ENCODE results near the gene GPC4.

GPC4 gene

GRCh38 chrX:133415276-133416105 lies at the start of gene GPC4:
GPC4 (minus strand) TSS chrX:133415489; CDS start chrX:133414965, 524 bp downstream.
- no peak for DNase-seq

DNA sequence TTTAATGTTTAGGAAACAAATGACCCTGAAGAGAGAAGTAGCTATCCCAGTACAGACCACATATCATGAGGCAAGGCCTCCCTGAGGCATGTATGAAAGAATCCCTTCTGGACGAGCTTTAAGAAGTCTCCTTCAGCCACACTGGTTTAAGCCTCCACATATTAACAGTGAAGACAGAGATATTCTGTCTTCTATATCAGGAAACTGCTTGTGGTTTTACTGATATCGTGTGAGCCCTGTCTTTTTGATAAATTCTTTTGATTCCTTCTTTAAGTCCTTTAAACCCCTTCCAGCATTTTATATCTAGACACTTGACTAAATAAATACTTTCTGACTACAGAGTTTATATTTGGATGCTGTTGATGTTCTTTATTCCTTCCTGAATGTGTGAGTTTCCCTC lies 45.9 kb upstream of the GPC4 start:
- no peak for DNase-seq

DNA sequence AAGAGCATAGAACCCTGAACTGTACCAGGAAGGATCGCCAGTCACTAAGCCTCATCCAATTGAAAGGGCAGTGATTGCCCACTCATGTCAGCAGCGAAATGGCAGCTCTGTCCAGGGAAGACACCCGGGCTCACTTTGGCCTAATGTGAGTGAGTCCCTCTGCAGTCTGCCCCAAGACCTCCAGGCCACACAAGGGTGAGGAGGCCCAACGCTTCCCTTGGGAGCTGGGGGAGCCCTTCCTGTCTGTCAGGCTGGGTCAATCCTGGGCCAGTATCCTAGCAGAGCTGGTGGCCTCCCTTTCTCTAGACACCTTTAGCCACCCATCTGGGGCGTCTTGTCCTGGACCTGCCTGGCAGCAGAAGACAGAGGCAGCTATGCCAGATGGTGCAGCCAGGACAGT lies 39.6 kb upstream of the GPC4 start:
- DNase-seq, result no peak

- no peak for DNase-seq
These were observed 39.2 kb upstream of the GPC4 start for GRCh38 chrX:133454491-133454914.

- DNase-seq, result no peak
These were observed 33.3 kb upstream of the GPC4 start for GRCh38 chrX:133448512-133449076.

GRCh38 chrX:133444952-133445831 lies 29.9 kb upstream of the GPC4 start:
- no peak for DNase-seq

- DNase-seq, result no peak
These were observed 28.9 kb upstream of the GPC4 start for GRCh38 chrX:133444196-133444595.

- DNase-seq, result no peak
These were observed 25.5 kb upstream of the GPC4 start for GRCh38 chrX:133440797-133441163.

GRCh38 chrX:133440081-133440796 lies 24.9 kb upstream of the GPC4 start:
- no peak for DNase-seq

GRCh38 chrX:133437766-133438165 lies 22.5 kb upstream of the GPC4 start:
- DNase-seq, result no peak

- no peak for DNase-seq
These were observed 22.1 kb upstream of the GPC4 start for GRCh38 chrX:133437356-133437755.

DNA sequence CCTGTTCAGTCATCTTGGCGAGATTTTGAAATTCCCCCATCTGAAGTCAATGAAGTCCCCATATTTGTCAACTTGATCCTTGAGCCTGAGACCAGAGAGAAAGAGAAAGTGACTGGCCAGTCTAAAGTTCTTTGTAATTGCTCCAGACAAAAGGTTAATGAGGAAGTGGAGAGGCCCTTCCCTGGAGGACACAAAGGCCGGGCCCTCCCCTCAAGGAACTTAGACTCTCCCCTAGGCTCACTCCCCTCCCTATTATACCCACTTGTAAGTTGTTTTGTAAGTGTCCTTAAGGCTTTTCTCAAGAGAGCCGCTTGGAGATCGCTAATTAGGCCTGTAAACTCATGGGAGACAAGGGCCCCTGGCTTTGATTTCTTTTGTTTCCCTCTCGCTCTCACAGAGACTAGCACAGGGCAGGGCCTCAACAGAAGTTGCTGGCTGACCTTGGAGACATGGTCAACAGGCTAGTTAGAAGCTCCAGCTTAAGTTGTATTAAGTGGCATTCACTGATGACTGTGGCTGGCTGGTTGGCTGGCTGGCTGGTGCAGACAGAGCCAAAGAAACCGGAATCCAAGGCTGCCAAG lies 20.3 kb upstream of the GPC4 start:
- DNase-seq, result no peak

DNA sequence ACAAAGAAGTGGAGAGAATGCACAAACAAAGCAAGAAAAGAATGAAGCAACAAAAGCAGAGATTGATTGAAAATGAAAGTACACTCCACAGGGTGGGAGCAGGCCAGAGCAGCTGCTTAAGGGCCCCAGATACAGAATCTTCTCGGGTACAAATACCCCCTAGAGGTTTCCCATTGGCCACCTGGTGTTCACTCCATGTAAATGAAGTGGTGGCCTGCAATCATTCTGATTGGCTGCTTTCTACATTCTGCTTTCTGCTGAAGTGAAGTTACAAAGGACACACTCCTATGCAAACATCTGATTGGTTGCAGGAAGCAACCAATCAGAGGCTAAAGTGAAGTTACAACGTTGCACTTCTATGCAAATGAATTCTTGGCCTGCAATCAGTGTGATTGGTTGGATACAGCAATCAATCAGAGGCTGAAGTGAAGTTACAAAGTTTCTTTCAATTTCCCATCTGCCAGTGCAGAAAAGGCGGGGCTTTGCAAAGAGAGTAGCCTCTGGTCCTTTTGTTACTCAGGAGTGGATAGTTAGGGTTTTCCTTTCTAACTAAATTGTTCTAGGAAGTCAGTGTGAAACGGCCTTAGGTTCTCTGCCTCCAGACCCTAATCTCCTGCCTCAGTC lies 19.0 kb upstream of the GPC4 start:
- no peak for DNase-seq

- no peak for DNase-seq
These were observed 4.6 kb upstream of the GPC4 start for GRCh38 chrX:133419911-133420310.

GRCh38 chrX:133418588-133418987 lies 3.3 kb upstream of the GPC4 start:
- DNase-seq, result no peak

- DNase-seq, result no peak
These were observed 2.1 kb upstream of the GPC4 start for GRCh38 chrX:133417364-133417763.

DNA sequence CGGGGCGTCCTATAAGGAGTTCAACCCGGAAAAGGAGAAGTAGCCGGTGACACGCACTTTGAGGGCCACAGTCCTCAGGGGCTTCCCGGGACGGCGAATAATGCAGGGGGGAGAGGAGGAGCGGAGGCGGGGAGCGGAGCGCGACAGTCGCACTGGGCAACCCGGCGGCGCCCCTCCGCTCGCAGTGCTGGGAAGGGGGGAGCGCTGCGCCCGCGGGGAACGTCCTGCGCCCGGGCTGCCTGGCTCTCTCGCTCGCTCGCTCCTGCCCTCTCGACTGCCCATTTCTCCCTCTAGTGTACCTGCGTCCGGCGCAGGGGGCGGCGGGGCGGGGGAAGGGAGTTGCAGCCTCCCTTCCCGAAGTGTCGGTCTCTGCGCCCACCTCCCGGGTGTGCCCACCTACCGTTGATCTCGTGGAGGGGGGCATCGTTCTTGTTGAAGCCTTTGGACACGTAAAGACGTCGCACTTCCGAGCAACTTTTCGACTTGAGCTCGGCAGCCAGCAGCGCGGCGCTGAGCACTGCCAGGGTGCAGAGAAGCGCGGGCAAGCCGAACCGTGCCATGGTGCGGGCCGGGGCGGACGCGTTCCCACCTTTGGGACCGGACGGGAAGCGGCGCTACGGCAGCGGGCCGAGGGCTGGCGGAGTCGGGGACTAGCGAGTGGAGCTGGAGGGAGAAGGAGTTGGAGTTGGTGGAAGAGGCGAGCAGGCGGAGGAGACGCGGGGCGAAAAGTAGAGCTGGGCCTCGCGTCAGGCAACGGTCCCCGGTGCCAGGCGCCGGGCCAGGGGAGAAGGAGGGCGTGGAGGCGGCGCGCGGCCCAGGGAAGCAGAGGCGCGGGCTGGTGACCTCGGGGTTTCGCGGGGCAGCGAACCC lies 648 bp downstream of the GPC4 start:
- DNase-seq, result no peak

DNA sequence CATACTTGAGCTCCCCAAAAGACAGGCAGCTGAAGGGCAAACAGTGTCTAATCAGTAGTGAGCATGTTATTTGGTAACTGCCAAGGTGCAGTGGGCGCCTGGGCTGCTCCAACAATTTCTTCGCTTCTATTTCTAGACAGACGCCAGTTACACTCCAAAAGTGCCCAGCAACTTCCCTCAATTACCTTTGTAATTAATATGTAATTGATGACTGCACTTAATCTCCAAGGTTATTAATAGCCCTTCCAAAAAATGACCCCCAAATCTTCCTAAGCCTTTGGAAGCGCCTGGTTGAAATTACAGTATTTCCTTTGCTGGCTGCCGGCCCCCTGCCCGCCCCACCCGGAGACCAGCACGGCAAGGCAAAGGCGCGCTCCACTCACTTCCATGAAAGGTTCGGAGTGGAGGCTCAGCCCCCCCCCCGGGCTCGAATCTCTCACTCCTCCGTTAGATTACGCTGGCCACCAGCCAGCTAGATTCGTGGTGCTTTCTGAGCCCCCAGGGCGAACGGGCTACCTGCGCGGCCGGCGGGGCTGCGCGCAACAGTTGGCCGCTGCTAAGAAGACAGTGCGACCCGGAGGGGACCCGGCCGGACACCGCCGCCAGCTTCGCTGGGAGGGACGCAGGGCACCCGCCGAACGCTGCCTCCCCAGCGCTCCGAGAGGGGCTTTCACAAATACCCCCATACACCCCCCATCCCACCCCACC lies 1.9 kb downstream of the GPC4 start:
- DNase-seq, result no peak

GRCh38 chrX:133412665-133413064 lies 2.6 kb downstream of the GPC4 start:
- DNase-seq, result no peak

GRCh38 chrX:133412246-133412645 lies 3.0 kb downstream of the GPC4 start:
- no peak for DNase-seq
